B cell (primary cell): ENCODE data around the gene LRRC10. TPM values are rescaled to one million over a fixed set of nuclear protein-coding genes. Genes with fewer than 3 reads are reported as not detected.

Experiments
- ATAC-seq: fragments of 200-7000 bp; cut with Tn5 transposase; one replicate; pipeline ENCODE4 v1.10.0; 2021; ENCODE audit warnings: low read depth, mild to moderate bottlenecking, moderate number of reproducible peaks, moderate library complexity
- CTCF ChIA-PET: fragments of 350-600 bp; sonication (Branson Sonifier 250); formaldehyde crosslinking; loops from one replicate; lab custom pipeline; 2021; ENCODE audit warnings: antibody characterized with exemption, inconsistent platforms; lab: Charles Lee
- POLR2A ChIA-PET: fragments of 350-600 bp; sonication (Branson Sonifier 250); formaldehyde crosslinking; loops from one replicate; lab custom pipeline; 2021; ENCODE audit warnings: antibody characterized with exemption; lab: Charles Lee
- DNase-seq: peaks from one replicate; pipeline ENCODE4 v3.0.0; 2013
- H2AFZ ChIP-seq: 2 replicates; pipeline ENCODE4 v1.6.1; 2012; ENCODE audit warnings: mild to moderate bottlenecking, low read depth, low read length; ENCODE audit not compliant: insufficient read depth, poor library complexity, severe bottlenecking
- H3K27ac ChIP-seq, 2 donors: 1 replicate in 1 of 2; 2 replicates in 1 of 2; pipeline ENCODE4 v1.5.1; 2012 to 2013; ENCODE audit warnings: low read length in 2 of 2, mild to moderate bottlenecking in 2 of 2, moderate library complexity in 1 of 2
- H3K27me3 ChIP-seq, 4 experiments: fragments of 200-600 bp in 1 of 4; sonication (generic) in 1 of 4; replicated peaks in 1 of 4; 1 replicate in 2 of 4; 2 replicates in 2 of 4; pipeline versions ENCODE4 v1.6.1 to v1.7.0; 2013 to 2016; ENCODE audit warnings: low read length in 3 of 4, mild to moderate bottlenecking in 2 of 4, mixed read lengths in 1 of 4, moderate library complexity in 1 of 4; ENCODE audit not compliant: insufficient read depth in 4 of 4, control insufficient read depth in 3 of 4; ENCODE audit errors: control extremely low read depth in 1 of 4
- H3K36me3 ChIP-seq, 2 experiments: replicated peaks in 1 of 2; 1 replicate in 1 of 2; 2 replicates in 1 of 2; pipeline versions ENCODE4 v1.6.1 to v1.7.1; 2013; ENCODE audit warnings: low read length in 1 of 2; ENCODE audit not compliant: insufficient read depth in 2 of 2, control insufficient read depth in 1 of 2; ENCODE audit errors: control extremely low read depth in 1 of 2, extremely low read depth in 1 of 2
- H3K4me1 ChIP-seq, 2 donors: fragments of 200-600 bp in 1 of 2; sonication (generic) in 1 of 2; 1 replicate in 1 of 2; 2 replicates in 1 of 2; pipeline versions ENCODE4 v1.5.1 to v1.6.1; 2013 to 2017; ENCODE audit warnings: low read length in 2 of 2; ENCODE audit not compliant: control insufficient read depth in 2 of 2, insufficient read depth in 2 of 2
- H3K4me2 ChIP-seq: replicated peaks from 2 replicates; pipeline ENCODE3; 2012; ENCODE audit warnings: mild to moderate bottlenecking, low read depth, low read length; ENCODE audit not compliant: poor library complexity, severe bottlenecking
- H3K4me3 ChIP-seq, 5 experiments: fragments of 200-600 bp in 1 of 5; sonication (generic) in 1 of 5; 1 replicate in 3 of 5; 2 replicates in 2 of 5; pipeline versions ENCODE4 v1.5.1 to v1.7.0; 2011 to 2016; ENCODE audit warnings: low read length in 4 of 5, mild to moderate bottlenecking in 4 of 5, low read depth in 2 of 5, control low read depth in 1 of 5, moderate library complexity in 1 of 5; ENCODE audit not compliant: insufficient read depth in 1 of 5; ENCODE audit errors: control extremely low read depth in 1 of 5, extremely low read depth in 1 of 5
- H3K79me2 ChIP-seq: fragments of 200-600 bp; sonication (generic); one replicate; pipeline ENCODE4 v1.6.0; 2016; ENCODE audit warnings: low read length; ENCODE audit not compliant: control insufficient read depth, insufficient read depth
- H3K9ac ChIP-seq: fragments of 200-600 bp; sonication (generic); 2 replicates; pipeline ENCODE4 v1.6.1; 2017; ENCODE audit warnings: mild to moderate bottlenecking, low read length, moderate library complexity
- H3K9me3 ChIP-seq, 3 donors: one replicate each; pipeline versions ENCODE4 v1.6.1 to v1.7.1; 2013; ENCODE audit warnings: low read length in 2 of 3; ENCODE audit not compliant: control insufficient read depth in 2 of 3, insufficient read depth in 1 of 3; ENCODE audit errors: control extremely low read depth in 1 of 3
- H4K20me1 ChIP-seq: 2 replicates; pipeline ENCODE4 v1.6.0; 2012; ENCODE audit warnings: mild to moderate bottlenecking, low read length; ENCODE audit not compliant: insufficient read depth, control insufficient read depth, poor library complexity, severe bottlenecking
- H3K27ac Mint-ChIP-seq: one replicate; pipeline ENCODE4 v1.8.0; 2021; ENCODE audit warnings: mixed read lengths
- H3K27me3 Mint-ChIP-seq: one replicate; pipeline ENCODE4 v1.8.0; 2021; ENCODE audit warnings: mixed read lengths
- H3K4me1 Mint-ChIP-seq: one replicate; pipeline ENCODE4 v1.8.0; 2021; ENCODE audit warnings: mixed read lengths
- H3K4me3 Mint-ChIP-seq: one replicate; pipeline ENCODE4 v1.8.0; 2021; ENCODE audit warnings: mixed read lengths
- H3K9me3 Mint-ChIP-seq: one replicate; pipeline ENCODE4 v1.8.0; 2022; ENCODE audit warnings: mixed read lengths; ENCODE audit not compliant: insufficient read depth
- CTCF ChIP-seq: fragments of 200-600 bp; IDR thresholded peaks from one replicate; pipeline ENCODE4 v1.8.0; 2022; ENCODE audit warnings: antibody characterized with exemption, mild to moderate bottlenecking
- EZH2 ChIP-seq: IDR thresholded peaks from 2 replicates; pipeline ENCODE4 v1.6.1; 2012; ENCODE audit warnings: borderline replicate concordance, low read depth, mild to moderate bottlenecking, moderate library complexity, low read length; ENCODE audit not compliant: insufficient read depth, poor library complexity, severe bottlenecking
- WGBS: methylation state at CpG from one replicate; pipeline ENCODE4 v1.1.5; 2013; ENCODE audit warnings: missing lambda C conversion rate; ENCODE audit not compliant: insufficient coverage; 5-methylcytosine and 5-hydroxymethylcytosine counted together
- intact Hi-C: fragments of 100-400 bp; cut with micrococcal nuclease; formaldehyde crosslinking; loops from one replicate; pipeline ENCODE4 v1.10.0; 2022
- polyA plus RNA-seq: library from polyadenylated mRNA; depleted of rRNA; stranded (reverse); fragments of >200 nt; gene quantifications from 2 replicates; pipeline ENCODE4 v1.2.3, GENCODE V29; 2012
- total RNA-seq, 2 donors: library from RNA; stranded (reverse); fragments of 120-200 nt in 1 of 2; gene quantifications; 1 replicate in 1 of 2; 2 replicates in 1 of 2; pipeline versions ENCODE4 v1.2.3 to v1.2.4, GENCODE V29; 2013 to 2022

Gene LRRC10
- total and polyA plus RNA-seq, 2 donors (not counting 1 experiment from before 2014, with no cell fraction given): not detected

DNA sequence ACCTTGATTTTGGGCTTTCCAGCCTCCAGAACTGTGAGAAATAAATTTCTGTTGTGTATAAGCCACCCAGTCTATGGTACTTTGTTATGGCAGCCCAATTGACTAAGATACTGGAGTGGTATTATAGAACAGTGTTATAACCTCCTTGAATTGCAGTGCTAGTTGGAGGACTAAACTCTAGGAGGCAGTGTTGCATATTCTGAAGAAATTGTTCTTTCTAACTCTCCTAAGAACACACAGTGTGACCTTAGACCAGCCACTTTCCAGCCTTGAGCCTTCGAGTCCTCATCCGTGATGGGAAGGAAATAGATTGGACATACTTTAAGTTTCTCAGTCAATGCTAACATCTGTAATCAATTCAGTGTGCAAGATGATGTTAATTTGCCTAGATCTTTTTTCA is 22.4 kb upstream of the LRRC10 start:
- H3K4me1 ChIP-seq: no peaks in the 10 kb centered on the region
- no peak overlapping the region for H3K27ac ChIP-seq
- no peak overlapping the region for H3K4me2 ChIP-seq
- DNase-seq: no peak
- no peak overlapping the region for H3K4me3 ChIP-seq
- H3K27ac Mint-ChIP-seq: no peak overlapping the region
- H3K27me3 Mint-ChIP-seq: no peaks in the 10 kb centered on the region
- H3K79me2 ChIP-seq: no peaks in the 10 kb centered on the region
- H3K27me3 ChIP-seq: no peaks in the 10 kb centered on the region
- no peaks in the 10 kb centered on the region for H3K36me3 ChIP-seq
- no peak overlapping the region for H3K4me3 Mint-ChIP-seq
- CTCF ChIA-PET: no interaction called here
- H3K9ac ChIP-seq: no peak overlapping the region
- no peaks in the 10 kb centered on the region for H3K9me3 Mint-ChIP-seq
- H3K4me1 Mint-ChIP-seq: no peaks in the 10 kb centered on the region
- no peaks in the 10 kb centered on the region for H3K9me3 ChIP-seq
- ATAC-seq: no peak
- no peaks in the 10 kb centered on the region for H4K20me1 ChIP-seq
- POLR2A ChIA-PET: no interaction called here
- H2AFZ ChIP-seq: no peak overlapping the region
- no peak for TF ChIP-seq EZH2
- TF ChIP-seq CTCF: no peak
- WGBS: no CpG with 5 or more reads among the region's 2 CpGs
- intact Hi-C loops: no loop called here

- H3K27ac Mint-ChIP-seq: no peak overlapping the region
- DNase-seq: no peak
- no peak for ATAC-seq
- peaks cover 3% of the 10 kb centered on the region for H3K27me3 Mint-ChIP-seq
- no peaks in the 10 kb centered on the region for H3K4me1 ChIP-seq
- ChIA-PET POLR2A (no interaction called here), CTCF (no interaction called here)
- no peak overlapping the region for H3K4me3 ChIP-seq
- intact Hi-C loops: no loop called here
- H3K9me3 Mint-ChIP-seq: no peaks in the 10 kb centered on the region
- WGBS: 92% methylated on average over 2 of the region's 6 CpGs
- no peaks in the 10 kb centered on the region for H3K36me3 ChIP-seq
- H3K4me3 Mint-ChIP-seq: no peak overlapping the region
- H2AFZ ChIP-seq: no peak overlapping the region
- peaks cover 0 to 4% (median 0%) of the 10 kb centered on the region in 4 experiments for H3K27me3 ChIP-seq
- no peak overlapping the region for H3K4me2 ChIP-seq
- H3K27ac ChIP-seq: no peak overlapping the region
- no peak overlapping the region for H3K9ac ChIP-seq
- H3K79me2 ChIP-seq: no peaks in the 10 kb centered on the region
- no peaks in the 10 kb centered on the region for H3K9me3 ChIP-seq
- H4K20me1 ChIP-seq: no peaks in the 10 kb centered on the region
- no peaks in the 10 kb centered on the region for H3K4me1 Mint-ChIP-seq
- TF ChIP-seq EZH2 (no peak), CTCF (no peak)
These were observed 19.5 kb upstream of the LRRC10 start for GRCh38 chr12:69630191-69630590.
